Fibroblast of upper back skin (primary cell): Measurements from ENCODE around the gene FBLIM1.
"Not testable (repeated sequence)": the region's sequence is repeated elsewhere in the genome, so short reads cannot be mapped to it uniquely, and the experiment has no call there.

Experiments
- DNase-seq: peaks from one replicate; pipeline ENCODE4 v3.0.0-alpha.2; 2013

FBLIM1 gene

DNA sequence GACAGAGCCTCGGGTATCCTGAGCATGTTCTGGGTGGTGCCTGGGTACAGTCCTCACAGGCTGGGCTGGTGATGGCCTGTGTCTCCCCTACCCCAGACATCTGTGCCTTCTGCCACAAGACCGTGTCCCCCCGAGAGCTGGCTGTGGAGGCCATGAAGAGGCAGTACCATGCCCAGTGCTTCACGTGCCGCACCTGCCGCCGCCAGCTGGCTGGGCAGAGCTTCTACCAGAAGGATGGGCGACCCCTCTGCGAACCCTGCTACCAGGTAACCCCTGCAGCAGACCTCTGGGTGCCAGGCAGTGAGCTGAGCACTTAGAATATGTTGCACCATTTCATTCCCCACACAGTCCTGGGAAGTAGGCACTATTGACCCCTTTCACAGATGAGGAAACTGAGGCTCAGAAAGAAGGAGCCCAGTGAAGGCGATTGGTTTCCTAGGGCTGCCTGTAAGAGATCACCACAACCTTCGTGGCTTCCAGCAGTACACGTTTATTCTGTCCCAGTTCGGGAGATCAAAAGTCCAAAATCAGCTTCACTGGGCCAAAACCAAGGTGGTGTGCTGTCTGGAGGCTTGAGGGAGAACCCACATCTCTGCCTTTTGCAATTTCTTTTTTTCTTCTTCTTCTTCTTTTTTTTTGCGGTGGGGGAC is 11.8 kb downstream of the FBLIM1 start:
- no peak for DNase-seq

DNA sequence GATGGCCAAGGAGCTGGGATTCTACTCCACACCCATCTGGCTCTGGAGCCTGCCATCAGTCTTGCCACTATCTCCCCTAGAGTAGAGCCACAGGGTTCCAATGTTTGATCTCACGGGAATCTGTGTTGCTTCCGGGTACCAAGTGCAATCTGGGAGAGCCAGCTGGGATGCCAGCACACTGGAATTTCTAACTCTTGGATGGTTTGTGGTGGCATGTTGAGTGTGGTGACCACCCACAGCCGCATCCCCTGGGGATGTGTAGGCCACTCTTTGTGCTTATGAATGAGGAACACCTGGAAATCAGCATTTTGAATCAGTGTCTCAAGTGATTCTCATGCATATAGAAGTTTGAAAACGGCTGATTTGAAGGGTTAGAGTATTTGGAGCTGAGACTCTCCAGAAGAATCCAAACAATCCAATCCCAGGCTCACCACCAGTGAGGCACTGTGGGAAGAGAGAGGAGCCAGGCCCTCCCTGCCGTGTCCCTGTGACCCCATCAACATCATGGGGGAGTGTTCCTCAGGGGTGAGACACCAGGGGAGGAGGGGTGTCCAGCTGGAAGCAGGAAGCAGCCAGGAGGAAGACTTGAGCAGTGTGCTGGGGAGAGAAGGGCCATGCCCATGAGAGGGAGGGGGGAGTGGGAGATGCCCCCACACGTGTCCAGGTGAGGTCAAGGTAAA is 13.4 kb downstream of the FBLIM1 start:
- DNase-seq: no peak

DNA sequence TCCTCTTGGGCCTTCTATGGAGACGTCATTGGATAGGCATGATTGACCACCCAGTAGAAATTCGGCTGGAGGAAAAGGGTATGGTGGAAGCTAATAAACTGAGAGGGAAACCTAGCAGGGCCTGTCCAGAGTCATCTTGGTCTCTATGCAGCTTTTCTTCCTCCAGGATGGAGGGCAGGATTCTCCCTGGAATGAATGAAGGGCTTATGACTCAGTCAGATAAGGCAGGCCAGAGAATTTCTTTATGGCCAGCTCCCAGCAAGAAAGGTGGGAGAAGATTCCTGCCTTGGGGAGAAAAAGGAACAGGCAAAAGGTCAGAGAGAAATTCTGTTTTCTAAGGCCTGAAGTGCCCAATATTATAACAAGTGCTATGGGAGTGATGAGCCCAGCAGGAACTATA is 17.1 kb downstream of the FBLIM1 start:
- DNase-seq: no peak

DNA sequence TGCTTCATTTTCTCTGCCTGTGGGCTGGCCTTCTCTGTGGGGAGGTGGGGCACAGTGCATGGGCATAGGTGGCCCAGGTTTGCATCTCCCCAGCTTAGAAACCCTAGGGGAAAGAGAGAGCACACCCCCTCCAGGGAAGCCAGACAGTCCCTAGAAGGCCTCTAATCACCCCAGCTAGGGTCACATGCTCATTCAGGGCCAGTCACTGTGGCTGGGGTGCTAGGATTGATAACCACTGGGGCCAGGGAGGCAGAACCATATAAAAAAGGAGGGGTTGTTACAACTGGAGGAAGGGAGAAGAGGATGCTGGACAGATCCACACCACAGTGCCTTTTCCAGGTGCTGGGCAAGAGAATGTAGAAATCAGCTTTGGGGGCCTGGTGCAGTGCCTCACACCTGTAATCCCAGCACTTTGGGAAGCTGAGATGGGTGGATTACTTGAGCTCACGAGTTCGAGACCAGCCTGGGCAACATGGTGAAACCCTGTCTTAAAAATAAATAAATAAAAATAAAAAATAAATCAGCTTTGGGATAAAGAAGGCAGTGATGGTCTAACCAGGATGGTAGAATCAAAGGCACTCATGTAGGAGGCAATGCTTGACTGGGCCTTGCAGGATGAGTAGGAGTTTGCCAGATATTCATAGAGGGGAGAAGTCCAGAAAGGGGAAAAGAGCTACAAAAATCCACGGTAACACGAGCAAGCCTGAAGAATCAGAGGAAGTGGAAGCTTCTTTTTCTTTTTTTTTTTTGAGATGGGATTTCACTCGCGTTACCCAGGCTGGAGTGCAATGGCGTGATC is 19.5 kb downstream of the FBLIM1 start:
- DNase-seq: no peak

DNA sequence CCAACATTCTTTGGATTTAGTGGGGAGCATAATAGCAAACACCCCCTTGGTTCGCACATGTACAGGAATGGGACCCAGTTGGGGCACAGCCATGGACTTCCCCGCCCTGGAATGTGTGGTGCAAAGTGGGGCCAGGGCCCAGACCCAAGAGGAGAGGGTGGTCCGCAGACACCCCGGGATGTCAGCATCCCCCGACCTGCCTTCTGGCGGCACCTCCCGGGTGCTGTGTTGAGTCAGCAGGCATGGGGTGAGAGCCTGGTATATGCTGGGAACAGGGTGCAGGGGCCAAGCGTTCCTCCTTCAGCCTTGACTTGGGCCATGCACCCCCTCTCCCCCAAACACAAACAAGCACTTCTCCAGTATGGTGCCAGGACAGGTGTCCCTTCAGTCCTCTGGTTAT is 27.1 kb downstream of the FBLIM1 start:
- no peak for DNase-seq

DNA sequence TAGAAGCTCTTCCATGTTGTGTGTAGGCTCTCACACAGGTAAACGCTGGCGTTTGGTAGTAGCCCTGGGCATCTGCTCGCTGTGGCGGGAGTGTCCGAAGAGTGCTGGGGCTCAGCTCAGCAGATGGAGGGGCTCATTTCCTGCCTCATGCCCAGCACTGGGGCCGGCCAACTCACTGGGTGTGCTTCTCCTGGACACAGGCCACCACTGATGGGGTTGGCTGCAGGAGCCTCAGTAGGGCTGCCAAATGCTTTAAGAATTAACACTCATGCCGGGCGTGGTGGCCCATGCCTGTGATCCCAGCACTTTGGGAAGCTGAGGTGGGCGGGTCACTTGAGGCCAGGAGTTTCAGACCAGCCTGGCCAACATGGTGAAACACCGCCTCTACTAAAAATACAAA is 28.0 kb downstream of the FBLIM1 start:
- DNase-seq: peak; percentile 23

DNA sequence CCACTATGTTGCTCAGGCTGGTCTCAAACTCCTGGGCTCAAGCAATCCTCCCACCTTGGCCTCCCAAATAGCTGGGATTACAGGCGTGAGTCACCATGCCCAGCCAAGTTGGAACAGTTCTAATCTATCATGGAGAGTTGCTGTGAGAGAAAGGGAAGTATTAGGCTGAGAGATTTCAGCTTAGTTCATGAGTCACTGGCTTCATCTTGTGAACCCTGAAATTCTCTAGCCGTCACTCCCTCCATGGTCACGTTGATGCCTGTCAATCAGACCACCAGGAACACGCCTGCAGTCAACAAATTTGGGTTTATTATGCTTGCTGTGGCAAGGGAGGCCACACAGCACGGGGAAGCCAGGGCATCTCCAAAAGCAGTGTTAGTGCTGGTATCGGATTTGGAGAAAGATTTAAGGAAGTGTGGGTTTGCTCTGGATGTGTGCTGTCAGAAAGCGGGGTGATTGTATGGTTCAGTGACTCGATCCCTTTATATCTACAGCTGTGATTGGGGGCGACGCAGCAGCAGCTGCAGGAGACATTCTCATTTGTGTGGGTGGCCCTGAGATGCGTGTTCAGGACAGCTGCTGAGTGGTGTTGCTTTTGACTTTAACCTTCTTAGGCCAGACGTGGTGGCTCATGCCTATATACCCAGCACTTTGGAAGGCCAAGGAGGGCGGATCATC is 30.2 kb downstream of the FBLIM1 start:
- peak; percentile 41 for DNase-seq

DNA sequence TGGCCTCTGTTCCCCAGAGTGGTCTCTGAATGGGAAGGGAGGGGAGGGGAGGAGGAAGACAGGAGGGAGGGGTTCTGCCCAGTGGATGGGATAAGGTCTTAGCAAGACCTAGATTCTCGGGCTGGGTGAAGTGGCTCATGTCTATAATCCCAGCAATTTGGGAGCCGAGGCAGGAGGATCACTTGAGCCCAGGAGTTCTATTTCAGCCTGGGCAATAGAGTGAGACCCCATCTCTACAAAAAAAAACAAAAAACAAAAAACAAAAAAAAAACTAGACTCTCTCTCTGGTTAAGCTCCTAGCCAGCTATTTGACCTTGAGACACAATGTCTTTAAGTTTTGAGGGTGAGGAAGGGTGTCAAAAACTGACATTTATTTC is 37.5 kb downstream of the FBLIM1 start:
- DNase-seq: no peak

DNA sequence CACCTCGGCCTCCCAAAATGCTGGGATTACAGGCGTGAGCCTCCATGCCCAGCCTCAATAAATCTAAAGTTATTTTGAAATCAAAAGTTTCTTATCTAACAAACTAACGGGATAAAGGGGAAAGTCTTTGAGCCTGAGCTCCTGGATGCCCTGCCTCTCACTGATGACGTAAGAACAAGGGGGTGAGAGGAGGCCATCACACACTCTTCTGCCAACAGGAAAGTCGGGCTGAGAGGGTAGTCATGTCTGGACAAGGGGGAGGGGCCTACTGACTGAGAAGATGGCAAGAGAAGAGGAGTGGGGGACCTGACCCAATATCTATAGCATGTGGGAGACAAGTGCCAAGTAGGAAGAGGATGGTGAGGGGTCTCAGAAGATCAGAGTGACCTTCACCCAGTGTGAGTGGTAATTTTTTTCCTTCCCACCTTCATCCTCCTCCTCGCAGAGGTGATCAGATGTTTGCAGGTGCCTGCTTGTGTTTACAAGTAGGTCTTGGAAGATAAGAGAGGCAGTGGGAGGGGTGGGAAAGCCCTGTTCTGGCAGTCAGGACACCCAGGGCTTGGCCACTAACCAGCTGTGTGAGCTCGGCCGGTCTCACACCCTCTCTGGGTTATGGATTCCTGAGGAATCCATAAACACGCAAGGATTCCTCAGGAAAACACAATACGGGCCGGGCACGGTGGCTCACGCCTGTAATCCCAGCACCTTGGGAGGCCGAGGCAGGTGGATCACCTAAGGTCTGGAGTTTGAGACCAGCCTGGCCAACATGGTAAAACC is 39.2 kb downstream of the FBLIM1 start:
- no peak for DNase-seq

DNA sequence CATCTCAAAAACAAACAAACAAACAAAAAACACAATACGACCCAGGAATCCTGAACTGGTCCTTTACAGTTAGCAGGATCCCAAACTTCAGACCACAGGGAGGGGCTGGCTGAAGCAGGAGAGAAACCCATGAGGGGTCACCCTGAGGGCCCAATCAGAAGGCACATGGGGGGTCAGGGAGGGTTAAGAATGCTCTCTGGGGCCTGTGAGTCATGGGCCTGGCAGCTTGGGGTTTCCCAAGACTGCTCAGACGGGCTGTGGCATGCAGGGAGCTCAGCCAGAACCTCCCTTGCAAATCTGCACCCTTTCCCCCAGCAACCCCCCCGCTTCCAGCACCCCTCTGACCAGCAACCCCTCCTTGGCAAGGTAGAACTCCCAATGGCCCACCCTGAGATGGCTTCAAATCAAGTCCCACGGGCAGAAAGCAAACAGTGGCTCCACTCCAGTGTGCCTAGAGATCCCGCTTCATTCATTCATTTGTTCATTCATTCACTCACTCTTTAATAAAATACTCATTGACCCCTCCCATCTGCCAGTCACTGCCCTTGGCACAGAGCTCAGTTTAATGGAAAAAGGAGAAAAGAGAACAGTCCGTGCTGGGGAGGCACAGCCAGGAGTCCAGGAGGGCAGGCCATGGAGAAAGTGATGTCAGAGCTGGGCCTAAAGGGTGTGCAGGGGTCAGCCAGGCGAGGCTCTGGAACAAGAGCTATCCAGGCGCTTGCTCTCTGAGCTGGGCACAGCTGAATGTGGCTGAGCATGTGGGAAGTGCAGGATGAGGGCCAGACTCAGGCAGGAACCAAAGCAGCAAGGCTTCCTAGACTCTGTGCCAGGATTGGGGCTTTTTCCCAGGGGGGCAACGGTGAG is 40.6 kb downstream of the FBLIM1 start:
- peak; percentile 98 for DNase-seq

DNA sequence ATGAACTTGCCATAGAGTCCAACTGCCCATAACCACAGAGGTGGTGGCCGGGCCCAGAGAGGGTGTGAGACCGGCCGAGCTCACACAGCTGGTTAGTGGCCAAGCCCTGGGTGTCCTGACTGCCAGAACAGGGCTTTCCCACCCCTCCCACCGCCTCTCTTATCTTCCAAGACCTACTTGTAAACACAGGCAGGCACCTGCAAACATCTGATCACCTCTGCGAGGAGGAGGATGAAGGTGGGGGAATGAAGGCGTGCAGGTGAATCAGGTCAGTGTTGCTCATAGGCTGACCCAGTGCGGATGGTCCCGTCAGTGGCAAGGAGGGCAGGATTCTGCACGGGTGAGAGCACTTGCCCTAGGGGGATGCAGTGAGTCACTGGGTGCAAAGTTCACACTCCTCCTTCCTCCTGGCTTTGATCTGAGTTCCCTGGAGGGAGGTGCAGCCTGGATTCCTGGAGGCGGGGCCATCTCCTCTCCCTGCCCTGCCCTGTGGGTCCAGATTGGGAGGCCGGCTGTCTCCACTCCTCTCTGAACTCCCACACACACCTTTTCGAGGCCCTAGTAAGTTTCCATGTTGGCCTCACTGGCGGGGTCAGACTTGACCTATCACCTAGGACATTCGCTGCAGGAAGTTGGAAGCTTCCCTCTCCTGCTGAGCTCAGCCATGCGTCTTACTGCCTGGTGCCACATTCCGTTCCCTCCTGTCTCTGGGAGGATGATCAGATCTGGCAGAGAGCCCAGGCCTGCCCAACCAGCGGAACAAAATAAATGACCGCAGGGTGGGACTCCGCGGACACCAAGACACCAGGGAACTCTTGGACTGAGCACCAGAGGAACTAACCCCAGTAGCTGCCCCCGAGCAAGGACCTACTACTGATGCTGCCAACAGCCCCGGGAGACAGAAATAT is 41.6 kb downstream of the FBLIM1 start:
- peak; percentile 43 for DNase-seq

DNA sequence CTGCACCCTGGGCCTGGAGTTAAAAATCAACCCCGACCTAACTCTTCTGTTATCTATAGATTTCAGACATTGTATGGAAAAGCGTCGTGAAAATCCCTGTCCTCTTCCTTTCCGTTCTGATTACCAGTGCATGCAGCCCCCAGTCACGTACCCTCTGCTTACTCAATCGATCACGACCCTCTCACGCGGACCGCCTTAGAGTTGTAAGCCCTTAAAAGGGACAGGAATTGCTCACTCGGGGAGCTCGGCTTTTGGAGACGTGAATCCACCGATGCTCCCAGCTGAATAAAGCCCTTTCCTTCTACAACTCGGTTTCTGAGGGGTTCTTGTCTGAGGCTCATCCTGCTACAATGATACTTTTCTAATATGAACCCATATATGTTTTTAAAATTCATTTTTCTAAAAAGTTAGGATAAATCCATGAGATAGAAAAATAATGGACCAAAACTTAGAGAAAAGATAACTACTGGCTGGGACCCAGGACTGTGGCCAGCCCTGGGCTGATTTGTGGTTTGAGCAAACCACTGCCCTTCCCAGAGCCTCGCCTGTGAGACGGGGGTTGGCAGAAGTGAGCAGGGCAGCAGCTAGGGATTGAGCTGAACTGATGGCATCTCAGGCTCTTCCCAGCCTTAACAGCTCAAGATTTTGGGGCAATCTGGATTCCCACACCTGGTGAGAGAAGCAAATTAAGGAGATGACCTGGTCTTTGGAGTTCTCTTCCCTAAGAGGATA is 43.8 kb downstream of the FBLIM1 start:
- peak; percentile 56 for DNase-seq

DNA sequence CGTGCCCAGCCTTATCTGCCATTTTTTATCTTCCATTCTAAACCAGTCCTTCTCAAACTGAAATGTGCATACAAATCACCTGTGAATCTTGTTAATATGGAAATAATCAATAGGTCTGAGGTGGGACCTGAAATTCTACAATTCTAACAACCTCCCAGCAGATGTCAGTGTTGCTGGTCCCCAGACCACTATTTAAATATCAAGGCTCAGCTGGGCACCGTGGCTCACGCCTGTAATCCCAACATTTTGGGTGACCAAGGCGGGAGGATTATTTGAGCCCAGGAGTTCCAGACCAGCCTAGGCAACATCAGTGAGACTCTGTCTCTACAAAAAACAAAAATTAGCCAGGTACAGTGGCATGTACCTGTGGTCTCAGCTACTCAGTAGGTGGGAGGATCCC is 44.8 kb downstream of the FBLIM1 start:
- peak; percentile 46 for DNase-seq

DNA sequence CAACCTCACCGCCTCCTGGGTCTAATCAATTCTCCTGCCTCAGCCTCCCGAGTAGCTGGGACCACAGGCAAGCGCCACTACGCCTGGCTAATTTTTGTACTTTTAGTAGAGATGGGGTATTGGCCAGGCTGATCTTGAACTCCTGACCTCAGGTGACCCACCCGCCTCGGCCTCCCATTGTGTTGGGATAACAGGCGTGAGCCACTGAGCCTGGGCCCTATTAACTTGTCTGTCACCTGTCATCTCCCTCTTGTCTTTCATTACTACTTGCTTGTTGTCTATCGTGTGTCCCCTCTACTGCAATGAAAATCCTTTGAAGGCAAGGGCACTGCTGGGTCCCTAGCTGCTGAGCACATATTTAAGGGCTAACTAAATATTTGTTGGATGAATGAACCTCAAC is 45.5 kb downstream of the FBLIM1 start:
- DNase-seq: no peak

DNA sequence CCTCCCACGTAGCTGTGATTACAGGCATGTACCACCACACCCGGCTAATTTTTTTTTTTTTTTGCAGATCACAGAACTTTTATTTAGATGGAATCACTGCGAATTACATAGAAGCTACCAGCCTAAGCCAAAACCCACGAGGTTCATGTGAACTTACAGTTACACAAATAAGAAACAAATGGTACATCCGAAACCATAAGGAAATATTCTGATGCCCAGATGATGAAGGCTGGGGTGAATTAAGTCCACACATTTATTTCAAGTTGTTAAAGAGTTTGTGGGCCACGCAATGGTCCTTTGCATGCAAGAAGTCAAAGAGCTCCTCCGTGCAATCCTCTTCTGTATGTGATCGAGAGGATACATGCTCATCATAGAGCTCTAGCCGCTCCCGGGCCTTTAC is 48.5 kb downstream of the FBLIM1 start:
- DNase-seq: no peak

DNA sequence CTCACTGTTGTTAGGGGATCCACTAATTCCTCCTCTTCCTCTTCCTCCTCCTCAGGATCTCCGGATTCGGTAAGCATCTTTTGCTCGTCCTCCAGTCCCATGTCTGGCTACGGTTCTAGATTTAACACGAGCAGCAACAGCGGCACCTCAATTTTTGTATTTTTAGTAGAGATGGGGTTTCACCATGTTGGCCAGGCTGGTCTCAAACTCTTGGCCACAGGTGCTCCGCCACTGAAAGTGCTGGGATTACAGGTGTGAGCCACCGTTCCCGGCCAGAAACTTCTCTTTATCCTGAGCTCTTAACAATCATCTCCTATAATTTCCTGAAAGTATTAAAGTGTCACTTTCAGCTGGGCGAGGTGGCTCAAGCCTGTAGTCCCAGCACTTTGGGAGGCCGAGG is 49.0 kb downstream of the FBLIM1 start, which contains the start of gene UQCRHL:
Gene UQCRHL (minus strand): TSS at position 101 of the 400 bp plus-strand sequence. CDS start 0 bp downstream, at position 101.
- DNase-seq: not testable (repeated sequence)

DNA sequence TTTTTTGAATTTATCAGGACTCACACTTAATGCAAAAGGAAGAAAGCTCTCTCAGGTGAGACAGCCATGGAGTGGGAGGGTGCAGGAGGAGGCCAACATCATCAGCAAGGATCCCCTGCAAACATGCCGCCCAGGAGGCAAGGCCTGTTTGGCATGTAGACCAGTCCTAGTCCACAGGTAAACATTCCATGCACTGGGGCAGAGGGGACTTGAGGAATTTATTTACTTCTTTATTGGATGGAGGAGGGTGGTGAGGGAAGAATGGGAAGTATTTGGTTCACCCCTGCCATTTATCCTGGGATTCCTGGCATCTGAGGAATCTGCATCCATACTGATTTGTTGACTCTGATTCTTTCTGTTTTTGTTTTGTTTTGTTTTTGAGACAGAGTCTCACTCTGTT is 50.4 kb downstream of the FBLIM1 start:
- DNase-seq: no peak

DNA sequence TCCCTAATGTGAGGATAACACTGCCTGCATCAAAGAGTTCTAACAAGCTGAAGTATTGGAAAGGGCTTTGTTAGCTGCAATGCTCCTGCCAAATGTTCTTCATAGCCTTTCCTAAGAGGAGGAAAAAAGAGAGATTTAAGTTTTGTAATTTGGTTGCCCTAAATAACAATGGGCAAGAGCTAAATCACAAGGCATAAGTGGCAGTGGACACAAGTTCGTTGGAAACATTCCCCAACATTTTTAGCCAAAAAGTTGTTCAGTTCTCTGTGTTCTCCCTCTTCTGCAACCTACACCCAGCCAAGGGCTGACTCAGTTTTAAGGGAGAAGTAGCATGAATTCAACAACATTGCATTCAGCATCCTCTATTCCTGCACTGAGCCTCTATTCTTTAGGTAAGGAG is 51.5 kb downstream of the FBLIM1 start:
- no peak for DNase-seq

DNA sequence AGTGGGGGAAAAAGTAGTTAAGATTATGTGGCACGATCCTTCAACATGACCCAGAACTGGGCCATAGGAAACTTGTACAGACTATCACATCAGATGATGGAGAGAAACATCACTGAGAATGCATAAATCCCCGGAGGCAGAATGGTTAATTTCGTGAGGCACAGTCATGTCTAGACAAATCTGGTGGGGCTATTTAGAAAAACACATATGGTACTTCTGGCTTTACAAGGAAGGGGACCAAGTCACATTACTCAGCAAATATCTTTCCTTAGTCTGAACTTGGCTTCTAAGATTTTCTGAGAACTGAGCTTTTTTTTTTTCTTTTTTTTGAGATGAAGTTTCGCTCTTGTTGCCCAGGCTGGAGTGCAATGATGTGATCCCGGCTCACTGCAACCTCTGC is 58.1 kb downstream of the FBLIM1 start:
- peak; percentile 6 for DNase-seq

DNA sequence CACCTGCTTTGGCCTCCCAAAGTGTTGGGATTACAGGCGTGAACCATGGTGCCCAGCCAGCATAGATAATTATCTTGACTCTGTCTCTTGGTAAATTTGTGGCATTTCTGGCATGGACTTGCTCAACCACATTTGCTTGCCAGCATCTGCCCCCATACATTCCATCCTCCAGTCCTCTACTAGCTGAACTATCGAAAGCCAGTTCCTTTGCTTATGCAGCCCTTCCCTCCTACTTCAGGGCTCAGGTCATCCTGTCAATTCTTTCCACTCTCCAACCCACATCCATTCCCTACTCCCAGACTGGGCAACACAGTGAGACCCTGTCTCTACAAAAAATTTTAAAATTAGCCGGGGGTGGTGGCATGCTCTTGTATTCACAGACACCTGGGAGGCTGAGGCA is 61.9 kb downstream of the FBLIM1 start:
- peak; percentile 11 for DNase-seq
